Measurements from ENCODE around the gene TMEM207. TPM values are rescaled to one million over a fixed set of nuclear protein-coding genes. Genes with fewer than 3 reads are reported as not detected.

Gene TMEM207
- total and polyA plus RNA-seq, 2 donors (not counting 1 experiment from before 2014, with no cell fraction given) = not detected

DNA sequence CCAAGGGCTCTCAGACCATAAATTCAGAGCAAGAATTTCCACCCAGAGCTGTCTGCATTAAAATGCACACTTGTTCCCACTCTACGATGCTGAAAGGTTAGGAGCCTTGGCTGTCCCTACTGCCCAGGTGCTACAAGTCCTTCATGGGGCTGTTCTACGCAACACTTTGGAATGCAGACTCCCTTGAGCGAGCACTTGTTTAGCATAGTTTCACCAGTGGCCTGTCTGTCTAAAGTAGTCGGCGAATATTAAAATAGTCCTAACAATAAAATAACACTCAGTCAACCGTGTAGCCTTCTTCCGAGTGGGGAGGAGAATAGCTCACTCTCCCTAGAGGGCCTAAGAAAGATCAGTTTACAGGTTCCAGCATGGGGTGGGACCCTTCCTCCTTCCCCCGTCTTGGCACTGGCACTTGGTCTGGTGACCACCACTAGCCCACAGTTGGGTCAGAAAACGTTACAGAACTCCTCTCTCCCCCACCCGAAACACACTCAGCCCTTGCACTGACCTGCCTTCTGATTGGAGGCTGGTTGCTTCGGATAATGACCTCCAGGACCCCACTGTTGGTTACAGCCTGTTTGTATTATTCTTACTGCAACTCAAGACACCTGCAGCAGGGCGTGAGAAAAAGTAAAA lies 62.0 kb downstream of the TMEM207 start, which contains the start of gene CLDN16:
Gene CLDN16, plus strand, starts transcription at position 586 of the 636 bp plus-strand sequence. CDS start 167 bp downstream, outside the sequence.
- Histone ChIP-seq H3K4me3 (replicated peaks in 1 of 4; ENCODE audit: control extremely low read depth in 1 of 4, insufficient read depth in 1 of 4, low read depth in 3 of 4, low read length in 4 of 4) (no peak within 1 kb of the TSS), H2AFZ (ENCODE audit: low read length) (no peak within 1 kb of the TSS), H3K4me2 (ENCODE audit: extremely low read depth, insufficient read depth, low read length) (no peak within 1 kb of the TSS)

DNA sequence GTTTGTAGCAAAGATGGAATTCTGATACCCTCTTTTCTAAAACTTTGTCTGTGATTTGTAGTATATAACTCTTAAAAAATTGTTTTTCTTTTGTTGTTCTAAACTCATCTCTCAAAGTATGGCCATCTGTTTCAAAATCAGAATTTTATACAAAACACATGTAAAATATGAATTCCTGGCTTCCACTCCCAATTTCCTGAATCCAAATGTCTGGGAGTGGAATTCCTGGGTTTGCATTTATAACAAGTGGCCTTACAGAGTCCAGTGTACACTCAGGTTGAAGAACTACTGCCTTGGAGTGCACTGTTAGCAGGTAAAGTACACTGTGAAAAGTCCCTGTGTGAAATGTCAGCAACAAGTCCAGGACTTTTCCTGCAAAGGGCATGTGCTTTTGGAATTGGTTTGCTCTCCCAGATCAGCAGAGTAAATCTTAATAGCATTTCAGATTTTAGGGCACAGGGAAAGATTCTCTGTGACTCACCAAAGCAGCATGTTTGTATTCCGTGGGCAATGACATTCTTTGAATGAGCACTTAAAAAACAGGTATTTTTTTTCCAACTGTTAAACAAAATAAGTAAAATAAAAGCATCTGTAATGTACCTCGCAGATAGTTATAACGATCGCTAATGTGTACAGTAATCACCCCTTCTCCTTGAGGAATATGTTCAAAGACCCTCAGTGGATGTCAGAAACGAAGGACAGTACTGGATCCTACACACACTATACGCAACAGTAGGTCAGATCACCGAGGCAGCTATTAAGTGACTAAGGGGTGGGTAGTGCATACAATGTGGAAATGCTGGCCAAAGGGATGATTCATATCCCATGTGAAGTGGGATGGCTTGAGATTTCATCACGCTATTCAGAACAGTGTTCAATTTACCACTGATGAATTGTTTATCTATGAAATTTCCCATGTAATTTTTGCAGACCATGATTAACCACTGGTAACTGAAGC lies 63.7 kb downstream of the TMEM207 start:
- no peak overlapping the region for H3K4me3 ChIP-seq (replicated peaks in 1 of 4; ENCODE audit: control extremely low read depth in 1 of 4, insufficient read depth in 1 of 4, low read depth in 3 of 4, low read length in 4 of 4)
- H3K27ac ChIP-seq (ENCODE audit: insufficient read depth, low read length) = peak overlapping the region; percentile 38

More for the DNA sequence above, 62.0 kb downstream of the TMEM207 start, which contains the start of gene CLDN16:
- H3K9me3 ChIP-seq (ENCODE audit: control insufficient read depth, insufficient read depth, low read depth, low read length) = no peaks in the 10 kb centered on the region
- no peaks in the 10 kb centered on the region for H3K79me2 ChIP-seq (ENCODE audit: control insufficient read depth, insufficient read depth, low read length)
- H3K27me3 ChIP-seq (ENCODE audit: control insufficient read depth, insufficient read depth, low read length) = no peaks in the 10 kb centered on the region
- peaks cover 4% of the 10 kb centered on the region for H3K4me1 ChIP-seq (ENCODE audit: control insufficient read depth, extremely low read depth, insufficient read depth, low read length)
- no peaks in the 10 kb centered on the region for H4K20me1 ChIP-seq (ENCODE audit: control insufficient read depth, extremely low read depth, insufficient read depth, low read length)
- no peak within 1 kb of the TSS for H3K9ac ChIP-seq (ENCODE audit: insufficient read depth, low read length)
- no peaks in the 10 kb centered on the region for H3K36me3 ChIP-seq (ENCODE audit: control insufficient read depth, insufficient read depth, low read length)
- DNase-seq (ENCODE audit: low read depth in 2 of 2) = peak in 1 of 2 donors; percentile 32
- H3K27ac ChIP-seq (ENCODE audit: insufficient read depth, low read length) = no peak within 1 kb of the TSS
- TF ChIP-seq, protein P1, sequence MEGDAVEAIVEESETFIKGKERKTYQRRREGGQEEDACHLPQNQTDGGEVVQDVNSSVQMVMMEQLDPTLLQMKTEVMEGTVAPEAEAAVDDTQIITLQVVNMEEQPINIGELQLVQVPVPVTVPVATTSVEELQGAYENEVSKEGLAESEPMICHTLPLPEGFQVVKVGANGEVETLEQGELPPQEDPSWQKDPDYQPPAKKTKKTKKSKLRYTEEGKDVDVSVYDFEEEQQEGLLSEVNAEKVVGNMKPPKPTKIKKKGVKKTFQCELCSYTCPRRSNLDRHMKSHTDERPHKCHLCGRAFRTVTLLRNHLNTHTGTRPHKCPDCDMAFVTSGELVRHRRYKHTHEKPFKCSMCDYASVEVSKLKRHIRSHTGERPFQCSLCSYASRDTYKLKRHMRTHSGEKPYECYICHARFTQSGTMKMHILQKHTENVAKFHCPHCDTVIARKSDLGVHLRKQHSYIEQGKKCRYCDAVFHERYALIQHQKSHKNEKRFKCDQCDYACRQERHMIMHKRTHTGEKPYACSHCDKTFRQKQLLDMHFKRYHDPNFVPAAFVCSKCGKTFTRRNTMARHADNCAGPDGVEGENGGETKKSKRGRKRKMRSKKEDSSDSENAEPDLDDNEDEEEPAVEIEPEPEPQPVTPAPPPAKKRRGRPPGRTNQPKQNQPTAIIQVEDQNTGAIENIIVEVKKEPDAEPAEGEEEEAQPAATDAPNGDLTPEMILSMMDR (conservative IDR thresholded peaks at IDR 0.05 in 1 of 2, IDR thresholded peaks at IDR 0.05 in 1 of 2; ENCODE audit: low read depth in 1 of 2, low read length in 2 of 2) = no peak
- TF ChIP-seq EZH2 (IDR thresholded peaks at IDR 0.05; ENCODE audit: low read length, missing control alignments) = no peak

More for the DNA sequence above, 63.7 kb downstream of the TMEM207 start:
- H3K36me3 ChIP-seq (ENCODE audit: control insufficient read depth, insufficient read depth, low read length) = no peaks in the 10 kb centered on the region
- peaks cover 7% of the 10 kb centered on the region for H3K4me1 ChIP-seq (ENCODE audit: control insufficient read depth, extremely low read depth, insufficient read depth, low read length)
- peak overlapping the region; percentile 52 for H3K4me2 ChIP-seq (ENCODE audit: extremely low read depth, insufficient read depth, low read length)
- H3K9me3 ChIP-seq (ENCODE audit: control insufficient read depth, insufficient read depth, low read depth, low read length) = no peaks in the 10 kb centered on the region
- H3K79me2 ChIP-seq (ENCODE audit: control insufficient read depth, insufficient read depth, low read length) = no peaks in the 10 kb centered on the region
- H3K9ac ChIP-seq (ENCODE audit: insufficient read depth, low read length) = no peak overlapping the region
- DNase-seq (ENCODE audit: low read depth in 2 of 2) = peak; percentile 96 to 97
- H4K20me1 ChIP-seq (ENCODE audit: control insufficient read depth, extremely low read depth, insufficient read depth, low read length) = no peaks in the 10 kb centered on the region
- TF ChIP-seq EZH2 (IDR thresholded peaks at IDR 0.05; ENCODE audit: low read length, missing control alignments) = no peak
- TF ChIP-seq, protein P1 (conservative IDR thresholded peaks at IDR 0.05 in 1 of 2, IDR thresholded peaks at IDR 0.05 in 1 of 2; ENCODE audit: low read depth in 1 of 2, low read length in 2 of 2) = no peak
- H2AFZ ChIP-seq (ENCODE audit: low read length) = no peak overlapping the region
- H3K27me3 ChIP-seq (ENCODE audit: control insufficient read depth, insufficient read depth, low read length) = no peaks in the 10 kb centered on the region
